SK-N-SH treated with all-trans-retinoic acid at 6 μM for 48 hours (cell line): ENCODE results near the gene MGMT.

ENCODE experiments used
- ARNTL ChIP-seq: fragments of 450-650 bp; formaldehyde crosslinking; IDR thresholded peaks from 2 replicates; pipeline ENCODE4 v1.5.0; 2020; ENCODE audit warnings: low read depth, mild to moderate bottlenecking, moderate library complexity, borderline replicate concordance
- CREB5 ChIP-seq: fragments of 250-450 bp; sonication (Bioruptor Pico); IDR thresholded peaks from 2 replicates; pipeline ENCODE4 v1.5.1; 2020; ENCODE audit warnings: low read depth, mild to moderate bottlenecking, moderate library complexity
- CSDC2 ChIP-seq: fragments of 250-450 bp; sonication (Bioruptor Pico); IDR thresholded peaks from 2 replicates; pipeline ENCODE4 v1.5.0; 2020; ENCODE audit warnings: mild to moderate bottlenecking, moderate library complexity
- ESRRG ChIP-seq: fragments of 250-450 bp; sonication (Bioruptor Pico); IDR thresholded peaks from 2 replicates; pipeline ENCODE4 v1.6.1; 2021; ENCODE audit warnings: mild to moderate bottlenecking
- ISL1 ChIP-seq: fragments of 250-450 bp; sonication (Bioruptor Pico); IDR thresholded peaks from 2 replicates; pipeline ENCODE4 v2.1.2; 2022; ENCODE audit warnings: mild to moderate bottlenecking, moderate library complexity
- PATZ1 ChIP-seq: fragments of 250-450 bp; sonication (Bioruptor Pico); IDR thresholded peaks from 2 replicates; pipeline ENCODE4 v1.8.0; 2020; ENCODE audit warnings: mild to moderate bottlenecking, moderate library complexity, borderline replicate concordance
- PPARA ChIP-seq: fragments of 250-450 bp; sonication (Bioruptor Pico); IDR thresholded peaks from 2 replicates; pipeline ENCODE4 v1.5.0; 2020; ENCODE audit warnings: mild to moderate bottlenecking, borderline replicate concordance
- SNAI2 ChIP-seq: fragments of 250-450 bp; sonication (Bioruptor Pico); IDR thresholded peaks from 2 replicates; pipeline ENCODE4 v1.5.0; 2020; ENCODE audit warnings: mild to moderate bottlenecking, moderate library complexity
- ZC3H10 ChIP-seq: fragments of 250-450 bp; sonication (Bioruptor Pico); IDR thresholded peaks from 2 replicates; pipeline ENCODE4 v1.5.1; 2021; ENCODE audit warnings: mild to moderate bottlenecking, moderate library complexity
- ZFP3 ChIP-seq: fragments of 250-450 bp; sonication (Bioruptor Pico); IDR thresholded peaks from 2 replicates; pipeline ENCODE4 v1.5.0; 2020; ENCODE audit warnings: mild to moderate bottlenecking, moderate library complexity
- TF ChIP-seq, protein P1 (sequence below): fragments of 250-450 bp; sonication (Bioruptor Pico); IDR thresholded peaks from 2 replicates; pipeline ENCODE4 v1.8.0; 2021; ENCODE audit warnings: low read depth, mild to moderate bottlenecking, moderate library complexity, borderline replicate concordance

DNA sequence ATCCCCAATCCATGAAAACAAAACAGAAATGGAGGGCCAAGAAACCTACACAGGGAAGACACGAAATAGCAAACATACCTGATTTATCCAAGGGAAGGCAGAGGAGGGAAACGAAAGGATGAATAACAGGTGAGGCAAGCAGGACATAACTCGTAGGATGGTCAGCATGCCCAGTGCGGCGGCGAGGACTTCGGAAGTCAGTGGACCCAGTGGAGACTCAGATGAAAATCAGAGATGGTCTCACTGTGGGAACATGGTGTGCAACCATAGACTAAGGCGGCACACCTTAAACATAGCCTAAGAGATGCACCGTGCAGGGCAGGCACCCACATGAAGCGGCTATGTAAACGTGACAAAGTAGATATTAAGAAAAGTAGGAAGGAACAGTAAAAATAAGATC is 157.5 kb downstream of the MGMT start:
- TF ChIP-seq PATZ1 (CRISPR knock-in tag) (no peak), ESRRG (CRISPR knock-in tag) (no peak), CREB5 (CRISPR knock-in tag) (no peak), CSDC2 (CRISPR knock-in tag) (no peak), ARNTL (no peak), SNAI2 (CRISPR knock-in tag) (no peak), PPARA (CRISPR knock-in tag) (no peak), ISL1 (CRISPR knock-in tag) (no peak), ZFP3 (CRISPR knock-in tag) (no peak), ZC3H10 (no peak)
- TF ChIP-seq, protein P1, sequence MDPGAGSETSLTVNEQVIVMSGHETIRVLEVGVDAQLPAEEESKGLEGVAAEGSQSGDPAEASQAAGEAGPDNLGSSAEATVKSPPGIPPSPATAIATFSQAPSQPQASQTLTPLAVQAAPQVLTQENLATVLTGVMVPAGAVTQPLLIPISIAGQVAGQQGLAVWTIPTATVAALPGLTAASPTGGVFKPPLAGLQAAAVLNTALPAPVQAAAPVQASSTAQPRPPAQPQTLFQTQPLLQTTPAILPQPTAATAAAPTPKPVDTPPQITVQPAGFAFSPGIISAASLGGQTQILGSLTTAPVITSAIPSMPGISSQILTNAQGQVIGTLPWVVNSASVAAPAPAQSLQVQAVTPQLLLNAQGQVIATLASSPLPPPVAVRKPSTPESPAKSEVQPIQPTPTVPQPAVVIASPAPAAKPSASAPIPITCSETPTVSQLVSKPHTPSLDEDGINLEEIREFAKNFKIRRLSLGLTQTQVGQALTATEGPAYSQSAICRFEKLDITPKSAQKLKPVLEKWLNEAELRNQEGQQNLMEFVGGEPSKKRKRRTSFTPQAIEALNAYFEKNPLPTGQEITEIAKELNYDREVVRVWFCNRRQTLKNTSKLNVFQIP (CRISPR knock-in tag) = no peak
